Sigmoid colon (tissue), 4 donors: ENCODE data around the gene ELFN2.

ENCODE experiments used
- CTCF ChIP-seq, 4 experiments: fragments of 450-650 bp in 3 of 4; fragments of 200-600 bp in 1 of 4; IDR thresholded peaks; one replicate each; pipeline ENCODE4 v1.5.1; 2016 to 2019; ENCODE audit warnings: antibody characterized with exemption in 4 of 4, mild to moderate bottlenecking in 3 of 4, moderate library complexity in 2 of 4
- POLR2A ChIP-seq, 2 donors: fragments of 450-650 bp; IDR thresholded peaks; one replicate each; pipeline ENCODE4 v1.6.1; 2016; ENCODE audit warnings: antibody characterized with exemption in 2 of 2, mild to moderate bottlenecking in 2 of 2, moderate library complexity in 2 of 2
- POLR2AphosphoS5 ChIP-seq, 4 donors: sonication (generic); formaldehyde crosslinking; IDR thresholded peaks; one replicate each; pipeline ENCODE4 v1.6.1; 2017; ENCODE audit warnings: antibody characterized with exemption in 4 of 4

- no peak for TF ChIP-seq CTCF (IDR thresholded peaks at IDR 0.05)
- TF ChIP-seq POLR2A (IDR thresholded peaks at IDR 0.05), result no peak
- no peak for TF ChIP-seq POLR2AphosphoS5 (IDR thresholded peaks at IDR 0.05)
Measured at GRCh38 chr22:37366601-37367000, 60.7 kb downstream of the ELFN2 start.
